GDM1 (cell line): ENCODE data around the gene AARSD1.
"Not testable (repeated sequence)": the region's sequence is repeated elsewhere in the genome, so short reads cannot be mapped to it uniquely, and the experiment has no call there.

ENCODE experiments used
- DNase-seq: peaks from one replicate; lab custom pipeline; 2025; lab: John Stamatoyannopoulos, UW

Gene AARSD1, protein sequence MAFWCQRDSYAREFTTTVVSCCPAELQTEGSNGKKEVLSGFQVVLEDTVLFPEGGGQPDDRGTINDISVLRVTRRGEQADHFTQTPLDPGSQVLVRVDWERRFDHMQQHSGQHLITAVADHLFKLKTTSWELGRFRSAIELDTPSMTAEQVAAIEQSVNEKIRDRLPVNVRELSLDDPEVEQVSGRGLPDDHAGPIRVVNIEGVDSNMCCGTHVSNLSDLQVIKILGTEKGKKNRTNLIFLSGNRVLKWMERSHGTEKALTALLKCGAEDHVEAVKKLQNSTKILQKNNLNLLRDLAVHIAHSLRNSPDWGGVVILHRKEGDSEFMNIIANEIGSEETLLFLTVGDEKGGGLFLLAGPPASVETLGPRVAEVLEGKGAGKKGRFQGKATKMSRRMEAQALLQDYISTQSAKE

DNA sequence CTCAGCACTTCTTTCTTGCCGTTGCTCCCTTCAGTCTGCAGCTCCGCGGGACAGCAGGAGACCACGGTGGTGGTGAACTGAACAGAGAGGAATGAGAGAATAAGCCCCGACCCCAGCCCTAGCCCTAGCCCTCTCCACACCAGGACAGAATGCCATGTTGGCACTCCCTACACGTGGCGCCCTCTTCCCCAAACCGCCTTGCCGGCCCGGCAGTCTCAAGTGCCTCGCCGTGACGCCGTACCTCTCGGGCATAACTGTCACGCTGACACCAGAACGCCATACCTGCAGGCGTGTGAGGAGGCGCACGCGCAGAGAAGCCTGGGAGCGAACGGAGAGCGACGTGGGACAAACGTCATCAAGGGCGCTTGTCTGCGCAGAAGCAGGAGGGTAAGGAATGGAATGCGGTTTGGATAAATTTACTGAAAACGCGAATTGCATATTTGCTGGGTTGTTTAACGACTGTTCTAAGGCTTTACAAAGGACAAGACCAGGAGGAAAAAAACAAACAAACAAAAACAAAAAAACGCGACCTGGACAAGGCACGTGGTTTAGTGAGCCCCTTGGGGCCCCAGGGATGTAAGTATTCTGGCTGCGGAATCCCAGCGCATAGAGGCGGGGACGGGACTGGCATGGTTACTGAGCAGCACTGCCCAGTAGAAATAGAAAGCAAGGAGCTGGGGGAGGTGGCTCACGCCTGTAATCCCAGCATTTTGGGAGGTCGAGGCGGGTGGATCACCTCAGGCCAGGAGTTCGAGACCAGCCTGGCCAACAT, at the start of gene AARSD1:
Gene AARSD1, minus strand, starts transcription at position 294 of the 772 bp plus-strand sequence. Its CDS starts 14 bp downstream, at position 280.
- DNase-seq, result peak; percentile 86

- DNase-seq, result no peak
Observed at GRCh38 chr17:43013296-43013695, 49.0 kb upstream of the AARSD1 start.

DNA sequence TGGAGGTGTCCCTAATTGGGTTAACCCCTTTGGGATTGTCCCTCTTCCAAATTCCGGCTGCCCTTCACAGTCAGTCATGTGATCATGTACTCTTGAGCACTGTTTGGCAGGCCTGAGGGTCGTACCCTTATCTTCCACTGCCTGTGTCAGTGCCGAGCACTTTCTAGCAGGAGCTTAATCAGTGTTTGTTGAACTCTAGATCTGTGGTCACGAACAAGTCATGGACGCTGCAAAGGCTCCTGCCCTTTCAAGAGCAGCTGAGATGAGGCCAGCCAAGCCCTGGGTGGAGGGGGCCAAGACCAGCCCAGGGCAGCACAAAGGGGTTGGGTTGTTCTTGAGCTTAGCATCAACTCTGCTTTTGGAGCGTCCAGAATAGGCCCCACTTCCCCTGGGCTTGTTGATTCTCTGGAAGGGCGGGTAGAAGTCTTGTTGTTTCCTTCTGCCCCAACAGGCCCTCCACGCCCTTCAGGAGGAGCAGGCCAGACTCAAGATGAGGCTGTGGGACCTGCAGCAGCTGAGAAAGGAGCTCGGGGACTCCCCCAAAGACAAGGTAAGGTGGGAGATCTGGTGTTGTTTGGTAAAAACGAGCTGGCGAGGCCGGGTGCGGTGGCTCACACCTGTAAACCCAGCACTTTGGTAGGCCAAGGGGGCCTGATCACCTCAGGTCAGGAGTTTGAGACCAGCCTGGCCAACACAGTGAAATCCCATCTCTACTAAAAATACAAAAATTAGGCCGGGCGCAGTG, 47.6 kb upstream of the AARSD1 start:
- no peak for DNase-seq

- no peak for DNase-seq
Observed at GRCh38 chr17:43010667-43011308, 46.5 kb upstream of the AARSD1 start.

DNA sequence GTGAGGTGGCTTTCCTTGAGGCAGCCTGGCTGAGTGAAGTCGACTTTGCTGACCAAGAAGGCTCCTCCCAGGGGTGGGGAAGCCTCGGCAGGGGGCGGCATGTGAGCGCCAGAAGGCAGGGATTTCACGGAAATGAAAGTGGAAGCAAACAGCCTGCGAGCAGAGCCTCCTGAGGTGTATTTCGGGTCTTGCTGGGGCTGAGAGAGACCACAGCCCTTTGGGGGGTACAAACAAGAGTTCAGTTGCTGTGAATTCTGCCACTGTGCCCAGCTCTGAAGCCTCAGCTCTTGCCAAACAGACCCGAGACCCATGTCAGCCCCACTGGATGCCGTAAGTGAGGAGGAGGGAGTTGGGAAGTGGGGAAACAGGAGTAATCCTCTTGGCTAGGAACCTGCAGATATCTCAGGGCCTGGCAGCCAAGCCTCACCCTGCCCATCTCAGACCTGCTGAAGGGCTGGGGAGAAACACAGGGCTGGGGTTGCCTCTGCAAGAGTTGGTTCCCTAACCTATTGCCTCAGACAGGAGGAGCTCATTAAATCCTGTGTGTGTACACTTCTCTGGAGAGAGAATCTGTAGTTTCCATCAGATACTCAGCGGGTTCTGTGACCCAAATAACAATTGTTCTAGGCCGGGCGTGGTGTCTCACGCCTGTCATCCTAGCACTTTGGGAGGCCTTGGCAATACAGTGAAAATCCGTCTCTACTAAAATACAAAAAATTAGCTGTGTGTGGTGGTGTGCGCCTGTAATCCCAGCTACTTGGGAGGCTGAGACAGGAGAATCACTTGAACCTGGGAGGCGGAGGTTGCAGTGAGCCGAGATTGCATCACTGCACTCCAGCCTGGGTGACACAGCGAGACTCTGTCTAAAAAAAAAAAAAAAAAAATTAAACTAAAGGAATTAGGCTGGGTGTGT, 42.6 kb upstream of the AARSD1 start, which contains the start of gene IFI35:
Gene IFI35, plus strand, starts transcription at position 146 of the 913 bp plus-strand sequence. Its CDS starts 164 bp downstream, at position 310.
- peak; percentile 70 for DNase-seq

- DNase-seq, result no peak
Observed at GRCh38 chr17:43003542-43004172, 39.4 kb upstream of the AARSD1 start.

DNA sequence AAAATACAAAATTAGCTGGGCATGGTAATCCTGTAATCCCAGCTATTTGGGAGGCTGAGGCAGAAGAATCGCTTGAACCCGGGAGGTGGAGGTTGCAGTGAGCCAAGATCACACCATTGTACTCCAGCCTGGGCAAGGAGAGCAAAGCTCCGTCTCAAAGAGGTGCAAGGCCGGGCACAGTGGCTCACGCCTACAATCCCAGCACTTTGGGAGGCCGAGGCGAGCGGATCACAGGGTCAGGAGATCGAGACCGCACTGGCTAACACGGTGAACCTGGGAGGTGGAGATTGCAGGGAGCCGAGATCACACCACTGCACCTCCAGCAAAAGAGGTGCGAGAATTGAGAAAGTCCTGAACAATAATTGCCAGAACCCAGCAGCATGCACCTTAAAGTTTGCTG, 36.6 kb upstream of the AARSD1 start:
- DNase-seq, result not testable (repeated sequence)

- no peak for DNase-seq
Observed at GRCh38 chr17:42999003-42999525, 34.8 kb upstream of the AARSD1 start.

- DNase-seq, result peak; percentile 100
Observed at GRCh38 chr17:42997984-42998938, 34.0 kb upstream of the AARSD1 start, which contains the start of gene RPL27. RPL27 (plus strand) TSS chr17:42998419; CDS start chr17:42998751, 332 bp downstream.

- no peak for DNase-seq
Observed at GRCh38 chr17:42997390-42997983, 33.2 kb upstream of the AARSD1 start.

GRCh38 chr17:42993913-42994312, 29.7 kb upstream of the AARSD1 start:
- DNase-seq, result not testable (repeated sequence)

DNA sequence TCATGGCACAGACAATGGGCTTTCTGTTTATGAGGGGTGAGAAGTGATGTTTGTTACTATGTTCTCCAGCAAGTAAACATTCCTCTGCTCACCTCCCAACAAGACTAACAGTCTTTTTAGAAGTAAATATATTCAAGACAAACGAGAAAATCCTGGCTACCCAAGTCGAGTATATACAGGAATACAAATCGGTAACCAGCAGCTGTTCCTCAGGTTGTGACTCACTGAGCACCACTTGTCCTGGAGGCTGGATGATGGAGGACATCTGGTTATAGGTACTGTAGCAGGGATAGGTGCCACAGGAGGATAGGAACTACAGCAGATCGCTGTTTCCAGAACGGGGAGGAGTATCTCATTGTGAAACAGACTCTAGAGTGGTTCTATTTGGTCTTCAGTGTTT, 28.6 kb upstream of the AARSD1 start:
- DNase-seq, result no peak

DNA sequence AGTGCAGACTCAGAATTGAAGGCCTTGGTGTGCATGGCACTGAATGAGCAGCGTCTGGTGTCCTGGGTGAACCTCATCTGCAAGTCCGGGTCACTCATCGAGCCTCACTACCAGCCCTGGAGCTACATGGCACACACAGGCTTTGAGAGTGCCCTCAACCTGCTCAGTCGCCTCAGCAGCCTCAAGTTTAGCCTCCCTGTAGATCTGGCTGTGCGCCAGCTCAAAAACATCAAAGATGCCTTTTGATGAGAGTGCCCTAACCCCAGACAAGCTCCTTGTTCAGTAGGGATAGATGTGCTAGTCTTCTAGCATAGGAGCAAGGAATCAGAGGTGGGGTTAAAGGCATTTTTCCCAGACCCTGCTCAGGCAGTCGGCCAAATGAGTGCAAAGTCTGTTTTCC, 27.2 kb upstream of the AARSD1 start:
- no peak for DNase-seq

- no peak for DNase-seq
Observed at GRCh38 chr17:42989726-42990652, 25.7 kb upstream of the AARSD1 start.

DNA sequence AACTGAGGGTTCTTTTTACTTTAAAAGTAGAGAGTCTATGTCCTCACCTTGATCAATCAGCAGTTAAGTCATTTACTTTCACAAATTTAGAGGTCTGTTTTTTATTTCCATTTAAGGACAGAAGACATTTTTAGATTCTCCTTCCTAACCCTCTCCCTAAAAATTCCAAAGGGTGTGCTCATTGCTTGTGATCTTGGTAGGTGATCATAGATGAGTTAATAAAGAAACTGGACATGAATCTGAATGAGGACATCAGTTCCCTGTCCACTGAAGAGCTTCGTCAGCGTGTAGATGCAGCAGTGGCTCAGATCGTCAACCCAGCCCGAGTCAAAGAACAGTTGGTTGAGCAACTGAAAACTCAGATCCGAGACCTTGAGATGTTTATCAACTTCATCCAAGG, 24.9 kb upstream of the AARSD1 start:
- DNase-seq, result no peak

- DNase-seq, result peak; percentile 73
Observed at GRCh38 chr17:42985225-42985624, 21.0 kb upstream of the AARSD1 start.

- no peak for DNase-seq
Observed at GRCh38 chr17:42982266-42982665, 18.0 kb upstream of the AARSD1 start.
